Kasumi-1 (cell line): ENCODE results near the gene TEKT2.

Experiments
- DNase-seq, 2 experiments: peaks; one replicate each; lab custom pipeline; 2025; lab: John Stamatoyannopoulos, UW

TEKT2 gene

GRCh38 chr1:36083635-36084496 lies at the start of gene TEKT2:
Gene TEKT2, plus strand, starts transcription at chr1:36084094. Its CDS starts 828 bp downstream, at chr1:36084922.
- no peak for DNase-seq

GRCh38 chr1:36034692-36035091 lies 49.2 kb upstream of the TEKT2 start:
- peak; percentile 79 to 81 for DNase-seq

GRCh38 chr1:36035154-36035553 lies 48.7 kb upstream of the TEKT2 start:
- DNase-seq = no peak

GRCh38 chr1:36040238-36040637 lies 43.7 kb upstream of the TEKT2 start:
- DNase-seq = no peak

GRCh38 chr1:36051821-36052220 lies 32.1 kb upstream of the TEKT2 start:
- DNase-seq = no peak

GRCh38 chr1:36053978-36054377 lies 29.9 kb upstream of the TEKT2 start:
- DNase-seq = no peak

- no peak for DNase-seq
Observed at GRCh38 chr1:36055706-36056105, 28.2 kb upstream of the TEKT2 start.

- DNase-seq = no peak
Observed at GRCh38 chr1:36062315-36062714, 21.6 kb upstream of the TEKT2 start.

GRCh38 chr1:36067871-36068270 lies 16.0 kb upstream of the TEKT2 start:
- no peak for DNase-seq

- DNase-seq = no peak
Observed at GRCh38 chr1:36068866-36069265, 15.0 kb upstream of the TEKT2 start.

- DNase-seq = no peak
Observed at GRCh38 chr1:36070349-36070748, 13.5 kb upstream of the TEKT2 start.

GRCh38 chr1:36076979-36077573 lies 6.8 kb upstream of the TEKT2 start:
- no peak for DNase-seq

- no peak for DNase-seq
Observed at GRCh38 chr1:36080236-36080635, 3.7 kb upstream of the TEKT2 start.

GRCh38 chr1:36080801-36081200 lies 3.1 kb upstream of the TEKT2 start:
- DNase-seq = no peak

GRCh38 chr1:36081926-36082485 lies 1.9 kb upstream of the TEKT2 start:
- DNase-seq = no peak

GRCh38 chr1:36083219-36083618 lies 675 bp upstream of the TEKT2 start:
- DNase-seq = no peak

GRCh38 chr1:36084497-36085115 lies 712 bp downstream of the TEKT2 start:
- no peak for DNase-seq

- DNase-seq = no peak
Observed at GRCh38 chr1:36085126-36085525, 1.2 kb downstream of the TEKT2 start.

GRCh38 chr1:36085686-36086526 lies 2.0 kb downstream of the TEKT2 start:
- DNase-seq = no peak

- DNase-seq = no peak
Observed at GRCh38 chr1:36086529-36087232, 2.8 kb downstream of the TEKT2 start.
